ENCODE results near the gene C2CD3. TPM values are rescaled to one million over a fixed set of nuclear protein-coding genes. Genes with fewer than 3 reads are reported as not detected.

The C2CD3 gene
- total RNA-seq, 2 donors from 2014 or later: 12.2 to 31.6 TPM

DNA sequence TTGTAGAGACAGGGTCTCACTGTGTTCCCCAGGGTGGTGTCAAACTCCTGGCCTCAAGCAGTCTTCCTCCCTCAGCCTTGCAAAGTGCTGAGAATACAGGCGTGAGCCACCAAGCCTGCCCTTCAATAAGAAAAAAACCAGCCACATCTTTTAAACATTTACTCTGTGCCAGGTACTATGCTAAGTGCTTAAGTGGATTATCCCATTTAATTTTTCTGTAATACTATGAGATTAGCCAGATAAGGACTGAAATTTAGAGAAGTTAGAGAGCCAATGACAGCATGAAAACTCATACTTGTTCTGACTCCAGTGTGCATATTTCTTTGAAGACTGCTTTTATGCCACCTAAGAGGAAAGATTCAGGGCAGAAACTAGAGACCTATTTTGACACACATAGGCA lies 35.9 kb upstream of the C2CD3 start:
- no peak overlapping the region for H3K27ac ChIP-seq
- H3K4me3 ChIP-seq: no peak overlapping the region
- DNase-seq (no peak), ATAC-seq (no peak)
- H3K27me3 ChIP-seq: no peaks in the 10 kb centered on the region
- 87 to 100% methylated on average over 1 of the region's 1 CpG for WGBS, 2 donors
- H3K9me3 ChIP-seq: no peaks in the 10 kb centered on the region
- H3K36me3 ChIP-seq (replicated peaks in 1 of 2; ENCODE audit: insufficient read depth in 1 of 2, low read depth in 2 of 2): peaks cover 0 to 4% of the 10 kb centered on the region in 2 donors
- no peaks in the 10 kb centered on the region for H3K4me1 ChIP-seq
- intact Hi-C loops (cut with DNase I): no loop called here
- TF ChIP-seq, protein P1, sequence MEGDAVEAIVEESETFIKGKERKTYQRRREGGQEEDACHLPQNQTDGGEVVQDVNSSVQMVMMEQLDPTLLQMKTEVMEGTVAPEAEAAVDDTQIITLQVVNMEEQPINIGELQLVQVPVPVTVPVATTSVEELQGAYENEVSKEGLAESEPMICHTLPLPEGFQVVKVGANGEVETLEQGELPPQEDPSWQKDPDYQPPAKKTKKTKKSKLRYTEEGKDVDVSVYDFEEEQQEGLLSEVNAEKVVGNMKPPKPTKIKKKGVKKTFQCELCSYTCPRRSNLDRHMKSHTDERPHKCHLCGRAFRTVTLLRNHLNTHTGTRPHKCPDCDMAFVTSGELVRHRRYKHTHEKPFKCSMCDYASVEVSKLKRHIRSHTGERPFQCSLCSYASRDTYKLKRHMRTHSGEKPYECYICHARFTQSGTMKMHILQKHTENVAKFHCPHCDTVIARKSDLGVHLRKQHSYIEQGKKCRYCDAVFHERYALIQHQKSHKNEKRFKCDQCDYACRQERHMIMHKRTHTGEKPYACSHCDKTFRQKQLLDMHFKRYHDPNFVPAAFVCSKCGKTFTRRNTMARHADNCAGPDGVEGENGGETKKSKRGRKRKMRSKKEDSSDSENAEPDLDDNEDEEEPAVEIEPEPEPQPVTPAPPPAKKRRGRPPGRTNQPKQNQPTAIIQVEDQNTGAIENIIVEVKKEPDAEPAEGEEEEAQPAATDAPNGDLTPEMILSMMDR (IDR thresholded peaks at IDR 0.05): no peak
- TF ChIP-seq POLR2A (IDR thresholded peaks at IDR 0.05): no peak

DNA sequence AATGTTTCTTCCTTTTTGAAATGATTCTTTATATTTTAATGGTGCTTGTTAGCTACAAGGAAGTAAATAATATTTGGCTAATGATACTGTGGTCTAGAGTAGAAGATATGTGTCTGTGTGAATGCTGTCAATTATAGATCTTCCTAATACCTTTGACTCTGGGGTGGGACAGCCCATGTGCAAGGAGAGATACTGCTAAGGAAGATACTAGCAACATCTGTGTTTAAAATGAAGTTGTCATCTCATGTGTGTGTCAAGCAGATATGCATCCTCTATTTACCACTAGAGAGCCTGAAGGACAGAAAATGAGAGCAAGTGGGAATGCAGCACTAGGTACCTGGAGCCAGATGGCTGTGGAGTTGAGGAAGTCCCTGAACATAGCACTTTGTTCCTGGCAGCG lies 34.4 kb upstream of the C2CD3 start:
- WGBS, 2 donors: 96% methylated on average over 1 of the region's 1 CpG

DNA sequence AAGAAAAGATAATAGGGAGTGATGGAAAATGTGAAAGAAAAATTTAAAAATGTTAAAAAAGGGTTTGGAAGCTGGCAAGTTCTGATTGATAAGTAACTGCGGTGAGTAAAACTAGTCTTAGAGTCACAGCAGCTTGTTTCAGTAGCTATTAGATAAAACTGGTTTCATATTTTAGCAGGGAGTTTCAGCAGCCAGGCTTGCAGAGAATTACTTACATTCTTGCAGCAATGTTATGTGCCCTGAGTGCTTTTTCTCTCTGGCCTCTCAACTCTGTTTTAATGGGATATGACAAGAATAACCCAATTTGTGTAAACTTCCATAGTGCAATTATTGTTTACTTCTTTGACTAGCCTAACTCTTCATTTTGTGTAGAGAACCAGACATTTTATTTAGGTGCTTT lies 33.9 kb upstream of the C2CD3 start:
- no peak for ATAC-seq
- WGBS, 2 donors: 87 to 96% methylated on average over 1 of the region's 1 CpG
- no peak for TF ChIP-seq POLR2A (IDR thresholded peaks at IDR 0.05)
- TF ChIP-seq, protein P1 (IDR thresholded peaks at IDR 0.05): no peak

More for the DNA sequence above, 34.4 kb upstream of the C2CD3 start:
- intact Hi-C loops (cut with DNase I): no loop called here
- Histone ChIP-seq H3K4me1 (no peaks in the 10 kb centered on the region), H3K9me3 (no peaks in the 10 kb centered on the region), H3K36me3 (replicated peaks in 1 of 2; ENCODE audit: insufficient read depth in 1 of 2, low read depth in 2 of 2) (peaks cover 0 to 3% of the 10 kb centered on the region in 2 donors), H3K27me3 (no peaks in the 10 kb centered on the region), H3K4me3 (no peak overlapping the region), H3K27ac (no peak overlapping the region)
- DNase-seq (no peak), ATAC-seq (no peak)
- TF ChIP-seq POLR2A (IDR thresholded peaks at IDR 0.05): no peak
- TF ChIP-seq, protein P1 (IDR thresholded peaks at IDR 0.05): no peak

DNA sequence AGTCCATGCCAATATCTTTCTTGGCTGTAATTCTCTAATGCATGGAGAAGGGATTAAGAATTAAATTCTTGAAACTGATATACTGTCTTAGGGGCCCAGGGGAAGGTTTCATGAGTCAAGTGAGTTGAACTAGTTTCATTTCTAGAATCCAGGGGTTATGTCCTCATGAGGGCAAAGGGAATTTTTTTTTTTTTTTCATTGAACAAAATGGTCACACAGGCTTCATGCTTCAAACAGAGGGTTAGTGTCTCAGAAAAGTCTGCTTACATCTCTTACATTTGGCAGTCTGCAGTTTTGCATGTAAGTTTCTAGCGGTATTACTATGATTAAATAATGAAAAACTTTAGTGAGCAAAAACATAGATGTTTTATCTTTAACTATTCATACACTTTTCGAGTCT lies 33.2 kb upstream of the C2CD3 start:
- TF ChIP-seq, protein P1 (IDR thresholded peaks at IDR 0.05): no peak
- TF ChIP-seq POLR2A (IDR thresholded peaks at IDR 0.05): no peak
- H3K27ac ChIP-seq: no peak overlapping the region
- H3K27me3 ChIP-seq: no peaks in the 10 kb centered on the region
- WGBS, 2 donors: 88 to 93% methylated on average over 2 of the region's 2 CpGs
- DNase-seq (no peak), ATAC-seq (no peak)
- intact Hi-C loops (cut with DNase I): no loop called here
- no peaks in the 10 kb centered on the region for H3K9me3 ChIP-seq
- no peak overlapping the region for H3K4me3 ChIP-seq
- no peaks in the 10 kb centered on the region for H3K4me1 ChIP-seq
- H3K36me3 ChIP-seq (replicated peaks in 1 of 2; ENCODE audit: insufficient read depth in 1 of 2, low read depth in 2 of 2): no peaks in the 10 kb centered on the region

More for the DNA sequence above, 33.9 kb upstream of the C2CD3 start:
- Histone ChIP-seq H3K27ac (no peak overlapping the region), H3K4me1 (no peaks in the 10 kb centered on the region), H3K4me3 (no peak overlapping the region), H3K27me3 (no peaks in the 10 kb centered on the region), H3K9me3 (no peaks in the 10 kb centered on the region), H3K36me3 (replicated peaks in 1 of 2; ENCODE audit: insufficient read depth in 1 of 2, low read depth in 2 of 2) (peaks cover 0 to 3% of the 10 kb centered on the region in 2 donors)
- intact Hi-C loops (cut with DNase I): no loop called here
- DNase-seq: no peak

DNA sequence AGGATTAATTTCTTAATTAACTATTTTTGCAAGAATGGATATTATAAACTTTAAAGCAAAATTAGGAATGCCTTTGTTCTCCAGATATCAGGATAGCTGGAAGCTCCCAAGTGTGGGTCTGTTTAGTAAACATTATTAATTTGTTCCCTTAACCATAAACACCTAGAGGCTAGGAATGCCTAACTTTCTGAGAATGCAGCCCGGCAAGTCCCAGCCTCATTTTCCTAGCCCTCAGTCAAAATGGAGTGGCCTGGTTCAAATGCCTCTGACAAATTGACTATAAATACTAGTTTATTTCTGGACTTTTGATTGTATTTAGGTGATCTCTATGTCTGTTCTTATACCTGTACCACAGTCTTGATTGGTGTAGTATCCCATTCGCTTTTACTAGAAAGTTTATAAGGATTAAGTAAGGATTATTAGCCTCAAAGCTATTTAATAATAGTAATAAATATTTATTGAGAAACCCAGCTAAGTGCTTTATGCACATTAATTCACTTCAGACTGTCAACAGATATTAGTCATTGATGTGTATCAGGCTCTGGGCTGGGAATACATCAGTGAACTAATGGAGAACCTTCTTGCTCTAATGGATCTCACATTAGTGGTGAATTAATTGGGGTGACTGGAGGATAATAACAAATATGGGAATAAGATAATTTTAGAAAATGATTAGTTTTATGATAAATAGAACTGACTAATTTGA lies 26.1 kb upstream of the C2CD3 start:
- no peak for ATAC-seq
- Histone ChIP-seq H3K27ac (no peak overlapping the region), H3K4me1 (no peaks in the 10 kb centered on the region), H3K4me3 (no peak overlapping the region), H3K27me3 (no peaks in the 10 kb centered on the region), H3K36me3 (replicated peaks in 1 of 2; ENCODE audit: insufficient read depth in 1 of 2, low read depth in 2 of 2) (no peaks in the 10 kb centered on the region), H3K9me3 (no peaks in the 10 kb centered on the region)
- WGBS, 2 donors: 94 to 98% methylated on average over 2 of the region's 2 CpGs
- intact Hi-C loops (cut with DNase I): no loop called here
- no peak for DNase-seq
- TF ChIP-seq, protein P1 (IDR thresholded peaks at IDR 0.05): no peak
- TF ChIP-seq POLR2A (IDR thresholded peaks at IDR 0.05): no peak

All from body of pancreas (tissue), 4 donors.